Activated B cell treated with CpG ODN at 0.5 μM for 24 hours (primary cell): ENCODE data around the gene CST7. TPM values are rescaled to one million over a fixed set of nuclear protein-coding genes. Genes with fewer than 3 reads are reported as not detected.

Experiments
- ATAC-seq: fragments of 200-7000 bp; cut with Tn5 transposase; one replicate; pipeline ENCODE4 v1.10.0; 2021; ENCODE audit warnings: low read depth, mild to moderate bottlenecking, moderate library complexity
- CTCF ChIA-PET: fragments of 350-600 bp; sonication (Branson Sonifier 250); formaldehyde crosslinking; loops from one replicate; lab custom pipeline; 2021; ENCODE audit warnings: antibody characterized with exemption; lab: Charles Lee
- POLR2A ChIA-PET: fragments of 350-600 bp; sonication (Branson Sonifier 250); formaldehyde crosslinking; loops from one replicate; lab custom pipeline; 2021; ENCODE audit warnings: antibody characterized with exemption; lab: Charles Lee
- DNase-seq: peaks from one replicate; pipeline ENCODE4 v3.0.0; 2022
- H3K27ac Mint-ChIP-seq: one replicate; pipeline ENCODE4 v1.8.0; 2020; ENCODE audit warnings: mixed read lengths
- H3K27me3 Mint-ChIP-seq: one replicate; pipeline ENCODE4 v1.8.0; 2021; ENCODE audit warnings: mixed read lengths
- H3K36me3 Mint-ChIP-seq: one replicate; pipeline ENCODE4 v1.8.0; 2021; ENCODE audit warnings: low read depth, mixed read lengths
- H3K4me1 Mint-ChIP-seq: one replicate; pipeline ENCODE4 v1.8.0; 2021; ENCODE audit warnings: mixed read lengths
- H3K4me3 Mint-ChIP-seq: one replicate; pipeline ENCODE4 v1.8.0; 2020; ENCODE audit warnings: mild to moderate bottlenecking, mixed read lengths
- H3K9me3 Mint-ChIP-seq: one replicate; pipeline ENCODE4 v1.8.0; 2020; ENCODE audit warnings: mixed read lengths
- CTCF ChIP-seq: fragments of 200-600 bp; IDR thresholded peaks from one replicate; pipeline ENCODE4 v1.8.0; 2022; ENCODE audit warnings: antibody characterized with exemption, mild to moderate bottlenecking
- intact Hi-C: fragments of 100-400 bp; cut with micrococcal nuclease; formaldehyde crosslinking; loops from one replicate; pipeline ENCODE4 v1.15.1; 2024
- total RNA-seq: library from RNA; stranded (reverse); gene quantifications from 2 replicates; pipeline ENCODE4 v1.2.3, GENCODE V29; 2022

Gene CST7
- total RNA-seq, 1 donor from 2014 or later, result 1.0 TPM

GRCh38 chr20:24950836-24951525 is 1.9 kb downstream of the CST7 start:
- Mint-ChIP-seq H3K27me3 (peaks cover 12% of the 10 kb centered on the region), H3K27ac (no peak overlapping the region), H3K4me3 (no peak overlapping the region), H3K9me3 (peaks cover 17% of the 10 kb centered on the region), H3K36me3 (peaks cover 2% of the 10 kb centered on the region), H3K4me1 (peaks cover 19% of the 10 kb centered on the region)
- POLR2A ChIA-PET, result no interaction called here
- DNase-seq (no peak), ATAC-seq (no peak)
- CTCF ChIA-PET, result no interaction called here
- no peak for TF ChIP-seq CTCF
- intact Hi-C loops, result no loop called here

GRCh38 chr20:24951536-24952083 is 2.5 kb downstream of the CST7 start:
- no peak overlapping the region for H3K4me3 Mint-ChIP-seq

GRCh38 chr20:24952376-24953208 is 3.5 kb downstream of the CST7 start:
- H3K36me3 Mint-ChIP-seq, result peaks cover 4% of the 10 kb centered on the region
- DNase-seq (no peak), ATAC-seq (no peak)
- ChIA-PET CTCF (no interaction called here), POLR2A (no interaction called here)
- H3K4me3 Mint-ChIP-seq, result no peak overlapping the region
- H3K9me3 Mint-ChIP-seq, result peaks cover 5% of the 10 kb centered on the region
- peaks cover 19% of the 10 kb centered on the region for H3K4me1 Mint-ChIP-seq
- H3K27ac Mint-ChIP-seq, result no peak overlapping the region
- intact Hi-C loops, result no loop called here
- no peak for TF ChIP-seq CTCF
- peaks cover 9% of the 10 kb centered on the region for H3K27me3 Mint-ChIP-seq

More at GRCh38 chr20:24951536-24952083, 2.5 kb downstream of the CST7 start:
- ChIA-PET POLR2A (no interaction called here), CTCF (no interaction called here)
- peaks cover 2% of the 10 kb centered on the region for H3K36me3 Mint-ChIP-seq
- intact Hi-C loops, result no loop called here
- no peak for TF ChIP-seq CTCF
- peaks cover 12% of the 10 kb centered on the region for H3K9me3 Mint-ChIP-seq
- H3K4me1 Mint-ChIP-seq, result peaks cover 19% of the 10 kb centered on the region
- no peak for DNase-seq
- no peak overlapping the region for H3K27ac Mint-ChIP-seq
- ATAC-seq, result no peak
- H3K27me3 Mint-ChIP-seq, result peaks cover 10% of the 10 kb centered on the region

GRCh38 chr20:24953209-24953575 is 4.1 kb downstream of the CST7 start:
- Mint-ChIP-seq H3K4me1 (peaks cover 19% of the 10 kb centered on the region), H3K36me3 (peaks cover 5% of the 10 kb centered on the region), H3K27ac (no peak overlapping the region), H3K9me3 (no peaks in the 10 kb centered on the region), H3K4me3 (no peak overlapping the region), H3K27me3 (peaks cover 4% of the 10 kb centered on the region)
- DNase-seq (no peak), ATAC-seq (no peak)
- ChIA-PET POLR2A (no interaction called here), CTCF (no interaction called here)
- TF ChIP-seq CTCF, result no peak
- intact Hi-C loops, result no loop called here

GRCh38 chr20:24953621-24954133 is 4.6 kb downstream of the CST7 start:
- CTCF ChIA-PET, result no interaction called here
- Mint-ChIP-seq H3K27ac (no peak overlapping the region), H3K36me3 (peaks cover 5% of the 10 kb centered on the region), H3K4me1 (peaks cover 19% of the 10 kb centered on the region), H3K9me3 (no peaks in the 10 kb centered on the region), H3K27me3 (peaks cover 4% of the 10 kb centered on the region), H3K4me3 (no peak overlapping the region)
- ATAC-seq, result no peak
- DNase-seq, result no peak
- POLR2A ChIA-PET, result no interaction called here
- intact Hi-C loops, result no loop called here
- TF ChIP-seq CTCF, result no peak
